Measurements from ENCODE around the gene ITGA6. TPM values are rescaled to one million over a fixed set of nuclear protein-coding genes. Genes with fewer than 3 reads are reported as not detected.
A peak's percentile ranks its signal among the peaks of the same experiment; 100 is the strongest.

Gene ITGA6
- total RNA-seq, 5 donors from 2014 or later (not counting 1 experiment from before 2014, with no cell fraction given): 50.7 to 188 (median 80.9) TPM

DNA sequence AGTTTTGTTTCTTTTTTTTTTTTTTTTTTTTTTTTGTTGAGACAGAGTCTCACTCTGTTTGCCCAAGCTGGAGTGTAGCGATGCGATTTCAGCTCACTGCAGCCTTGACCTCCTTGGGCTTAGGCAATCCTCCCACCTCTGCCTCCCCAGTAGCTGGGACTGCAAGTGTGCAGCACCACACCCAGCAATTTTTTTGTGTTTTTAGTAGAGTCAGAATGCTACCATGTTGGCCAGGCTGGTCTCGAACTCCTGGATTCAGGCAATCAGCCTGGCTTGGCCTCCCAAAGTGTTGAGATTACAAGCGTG lies 8.2 kb downstream of the ITGA6 start:
- Histone ChIP-seq H3K9me3 (no peaks in the 10 kb centered on the region), H3K27ac (ENCODE audit: low read length) (peak overlapping the region; percentile 55), H3K36me3 (ENCODE audit: control insufficient read depth in 2 of 2, extremely low read depth in 1 of 2, insufficient read depth in 1 of 2, low read length in 1 of 2) (peaks cover 0 to 4% of the 10 kb centered on the region in 2 donors), H3K4me3 (ENCODE audit: control insufficient read depth in 1 of 2, extremely low read depth in 1 of 2, low read length in 1 of 2) (peak overlapping the region in 1 of 2 donors; percentile 15), H3K4me1 (ENCODE audit: control insufficient read depth in 1 of 2, extremely low read depth in 1 of 2, insufficient read depth in 2 of 2, low read length in 2 of 2) (peaks cover 86 to 97% of the 10 kb centered on the region in 2 experiments), H3K27me3 (replicated peaks in 1 of 2; ENCODE audit: control insufficient read depth in 2 of 2, extremely low read depth in 1 of 2, insufficient read depth in 2 of 2, low read length in 1 of 2) (no peaks in the 10 kb centered on the region)
- 100% methylated on average over 2 of the region's 4 CpGs for WGBS (ENCODE audit: insufficient coverage)
- Mint-ChIP-seq H3K27me3 (no peaks in the 10 kb centered on the region), H3K36me3 (no peaks in the 10 kb centered on the region), H3K4me1 (peaks cover 0 to 50% (median 3%) of the 10 kb centered on the region in 3 donors), H3K9me3 (no peaks in the 10 kb centered on the region), H3K27ac (peak overlapping the region in 1 of 2 donors; percentile 78), H3K4me3 (peak overlapping the region in 1 of 3 donors; percentile 39)
- ATAC-seq (replicated peaks in 1 of 4): no peak
- ChIA-PET CTCF (interaction anchor here (1.2 to 7.0 kb wide), 5 partner anchors 11 to 27 kb away, joined by 5 to 126 read pairs (median 12); no protein-coding TSS in a partner anchor), POLR2A (interaction anchor here in 1 of 2 donors (0.6 kb wide), 3 partner anchors 11 to 261 kb away, joined by 3 to 7 read pairs (median 5); no protein-coding TSS in a partner anchor)
- DNase-seq: no peak

DNA sequence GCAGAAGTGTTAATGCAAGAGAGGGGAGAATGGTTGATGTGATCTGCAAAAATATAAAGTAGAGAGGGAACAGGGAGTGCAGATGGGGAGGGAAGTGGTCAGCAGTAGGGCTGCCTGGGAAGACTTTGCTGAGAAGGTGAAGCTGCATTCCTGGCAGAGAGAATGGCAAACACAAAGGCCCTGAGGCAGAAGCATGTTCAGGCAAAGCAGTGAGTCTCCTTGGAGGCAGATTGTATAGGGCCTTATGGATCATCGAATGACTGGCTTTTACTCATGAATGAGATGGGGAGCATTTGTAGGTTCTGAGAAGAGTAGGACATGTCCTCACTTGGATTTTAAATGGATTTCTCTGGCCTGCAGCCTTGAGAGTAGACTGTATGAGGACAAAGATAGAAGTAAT lies 9.5 kb downstream of the ITGA6 start:
- peaks cover 0 to 4% of the 10 kb centered on the region in 2 donors for H3K36me3 ChIP-seq (ENCODE audit: control insufficient read depth in 2 of 2, extremely low read depth in 1 of 2, insufficient read depth in 1 of 2, low read length in 1 of 2)
- DNase-seq (no peak), ATAC-seq (replicated peaks in 1 of 4) (no peak)
- Mint-ChIP-seq H3K9me3 (no peaks in the 10 kb centered on the region), H3K27ac (no peak overlapping the region), H3K36me3 (no peaks in the 10 kb centered on the region), H3K27me3 (no peaks in the 10 kb centered on the region), H3K4me1 (peaks cover 13 to 50% (median 16%) of the 10 kb centered on the region in 3 donors), H3K4me3 (no peak overlapping the region)
- H3K27me3 ChIP-seq (replicated peaks in 1 of 2; ENCODE audit: control insufficient read depth in 2 of 2, extremely low read depth in 1 of 2, insufficient read depth in 2 of 2, low read length in 1 of 2): no peaks in the 10 kb centered on the region
- H3K27ac ChIP-seq (ENCODE audit: low read length): peak overlapping the region; percentile 57
- ChIA-PET POLR2A (no interaction called here), CTCF (interaction anchor here (1.2 to 1.3 kb wide), 2 partner anchors 24 to 25 kb away, joined by 5 to 6 read pairs; no protein-coding TSS in a partner anchor)
- WGBS (ENCODE audit: insufficient coverage): 100% methylated on average over 1 of the region's 1 CpG
- peaks cover 82 to 96% of the 10 kb centered on the region in 2 experiments for H3K4me1 ChIP-seq (ENCODE audit: control insufficient read depth in 1 of 2, extremely low read depth in 1 of 2, insufficient read depth in 2 of 2, low read length in 2 of 2)
- H3K4me3 ChIP-seq (ENCODE audit: control insufficient read depth in 1 of 2, extremely low read depth in 1 of 2, low read length in 1 of 2): no peak overlapping the region
- H3K9me3 ChIP-seq: no peaks in the 10 kb centered on the region

DNA sequence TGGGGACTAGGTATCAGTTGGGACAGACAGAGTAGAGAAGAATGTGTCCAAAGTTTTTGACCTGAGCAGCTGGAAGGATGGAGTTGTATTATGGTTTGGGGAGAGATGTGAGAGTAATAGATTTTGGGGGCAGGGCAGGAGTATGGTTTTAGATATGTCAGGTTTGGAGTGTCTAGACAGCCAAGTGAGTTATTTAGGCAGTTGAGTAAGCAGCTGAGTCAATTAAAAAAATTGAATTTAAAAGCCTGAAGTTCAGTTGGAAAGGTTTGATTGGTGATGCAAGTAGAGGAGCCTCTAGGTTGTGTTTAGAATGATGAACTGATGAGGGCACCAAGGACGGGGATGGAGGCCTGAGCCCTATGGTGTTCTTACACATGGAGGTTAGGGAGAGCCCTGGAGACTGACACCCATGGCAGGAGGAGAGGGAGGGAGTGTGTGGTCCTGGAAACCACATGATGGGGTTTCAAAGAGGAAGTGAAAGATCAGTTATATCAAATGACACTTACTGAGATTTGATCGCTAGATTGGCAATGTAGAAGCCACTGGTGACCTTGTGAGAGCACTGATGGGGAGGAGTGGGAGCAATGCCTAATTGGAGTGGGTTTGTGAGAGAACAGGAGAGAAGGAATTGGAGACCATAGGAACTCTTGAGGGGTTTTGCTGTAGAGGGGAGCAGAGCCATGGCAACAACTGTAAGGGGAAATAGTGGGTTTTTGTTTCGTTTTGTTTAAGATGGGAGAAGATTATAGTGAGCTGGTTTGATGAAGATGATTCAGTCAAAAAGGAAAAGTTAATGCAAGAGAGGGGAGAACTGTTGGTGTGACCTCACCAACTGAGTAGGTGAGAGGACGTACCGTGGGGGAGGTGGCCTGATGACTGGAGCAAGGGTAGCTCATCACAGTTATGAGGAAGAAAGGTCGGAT lies 10.3 kb downstream of the ITGA6 start:
- H3K4me1 ChIP-seq (ENCODE audit: control insufficient read depth in 1 of 2, extremely low read depth in 1 of 2, insufficient read depth in 2 of 2, low read length in 2 of 2): peaks cover 84 to 96% of the 10 kb centered on the region in 2 experiments
- WGBS (ENCODE audit: insufficient coverage): 21% methylated on average over 4 of the region's 6 CpGs
- POLR2A ChIA-PET: interaction anchor here (0.6 to 0.7 kb wide), 3 partner anchors 33 to 400 kb away, joined by 3 to 4 read pairs (median 3); no protein-coding TSS in a partner anchor
- Mint-ChIP-seq H3K4me1 (peaks cover 20 to 50% (median 24%) of the 10 kb centered on the region in 3 donors), H3K36me3 (no peaks in the 10 kb centered on the region), H3K9me3 (no peaks in the 10 kb centered on the region), H3K4me3 (no peak overlapping the region), H3K27me3 (no peaks in the 10 kb centered on the region), H3K27ac (no peak overlapping the region)
- no peaks in the 10 kb centered on the region for H3K27me3 ChIP-seq (replicated peaks in 1 of 2; ENCODE audit: control insufficient read depth in 2 of 2, extremely low read depth in 1 of 2, insufficient read depth in 2 of 2, low read length in 1 of 2)
- no peaks in the 10 kb centered on the region for H3K9me3 ChIP-seq
- peak overlapping the region; percentile 57 for H3K27ac ChIP-seq (ENCODE audit: low read length)
- peak in 4 of 35 experiments; percentile 29 to 46 (median 32) for DNase-seq
- H3K36me3 ChIP-seq (ENCODE audit: control insufficient read depth in 2 of 2, extremely low read depth in 1 of 2, insufficient read depth in 1 of 2, low read length in 1 of 2): peaks cover 0 to 4% of the 10 kb centered on the region in 2 donors
- peak overlapping the region; percentile 27 to 53 for H3K4me3 ChIP-seq (ENCODE audit: control insufficient read depth in 1 of 2, extremely low read depth in 1 of 2, low read length in 1 of 2)
- CTCF ChIA-PET: interaction anchor here (0.6 to 7.2 kb wide), 5 partner anchors 8 to 446 kb away, joined by 5 to 118 read pairs (median 59); partner anchors contain the start of gene ITGA6 (in 1 of the 2)
- peak; percentile 22 to 42 (median 24) for ATAC-seq (replicated peaks in 1 of 4)

DNA sequence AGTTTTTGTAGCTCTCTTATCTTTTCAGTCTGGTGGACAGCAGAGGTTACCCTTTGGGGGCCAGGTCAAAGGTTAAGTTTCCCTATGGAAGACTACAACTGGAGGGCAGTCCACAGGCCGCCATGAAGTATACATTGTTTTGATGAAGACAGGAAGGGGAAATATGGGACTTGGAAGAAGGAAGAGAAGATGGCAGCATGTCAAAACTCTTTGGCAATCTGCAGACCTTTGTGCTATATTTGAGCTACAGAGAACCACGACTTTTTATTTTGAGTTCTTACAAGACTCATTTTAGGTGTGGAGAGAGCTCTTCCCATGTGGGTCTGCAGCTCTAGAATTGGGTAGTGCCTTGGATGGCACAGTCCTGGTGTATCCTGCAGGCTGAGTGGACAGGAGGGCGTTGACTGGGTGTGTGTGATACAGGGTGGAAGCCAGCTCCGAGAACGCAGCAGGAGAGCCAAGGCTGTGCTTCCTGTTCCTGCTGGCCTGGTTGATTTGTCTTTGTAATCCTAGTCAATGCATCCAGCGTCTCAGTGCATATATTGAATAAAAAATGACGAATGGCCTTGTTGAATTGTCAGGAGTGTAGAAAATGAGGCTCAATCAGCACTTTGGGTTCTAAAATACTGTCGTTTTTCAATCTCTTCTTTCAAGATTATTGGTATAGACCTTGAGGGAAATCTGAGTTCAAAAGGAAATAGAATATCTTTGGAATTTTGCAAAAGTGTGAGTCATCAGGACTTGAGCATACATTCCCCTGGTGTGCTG lies 11.5 kb downstream of the ITGA6 start:
- H3K4me3 ChIP-seq (ENCODE audit: control insufficient read depth in 1 of 2, extremely low read depth in 1 of 2, low read length in 1 of 2): no peak overlapping the region
- WGBS (ENCODE audit: insufficient coverage): 88% methylated on average over 7 of the region's 8 CpGs
- no peaks in the 10 kb centered on the region for H3K36me3 ChIP-seq (ENCODE audit: control insufficient read depth in 2 of 2, extremely low read depth in 1 of 2, insufficient read depth in 1 of 2, low read length in 1 of 2)
- peaks cover 75 to 90% of the 10 kb centered on the region in 2 experiments for H3K4me1 ChIP-seq (ENCODE audit: control insufficient read depth in 1 of 2, extremely low read depth in 1 of 2, insufficient read depth in 2 of 2, low read length in 2 of 2)
- Mint-ChIP-seq H3K4me3 (peak overlapping the region in 2 of 3 donors; percentile 17 to 41), H3K9me3 (no peaks in the 10 kb centered on the region), H3K27ac (peak overlapping the region in 1 of 2 donors; percentile 79), H3K27me3 (no peaks in the 10 kb centered on the region), H3K4me1 (peaks cover 33 to 50% (median 36%) of the 10 kb centered on the region in 3 donors), H3K36me3 (no peaks in the 10 kb centered on the region)
- POLR2A ChIA-PET: interaction anchor here (0.6 to 1.9 kb wide), 6 partner anchors 10 to 1437 kb away, joined by 3 to 6 read pairs (median 4); partner anchors contain the start of gene ITGA6 (in 1 of the 2)
- ATAC-seq (replicated peaks in 1 of 4) (no peak), DNase-seq (no peak)
- H3K9me3 ChIP-seq: no peaks in the 10 kb centered on the region
- no peaks in the 10 kb centered on the region for H3K27me3 ChIP-seq (replicated peaks in 1 of 2; ENCODE audit: control insufficient read depth in 2 of 2, extremely low read depth in 1 of 2, insufficient read depth in 2 of 2, low read length in 1 of 2)
- CTCF ChIA-PET: interaction anchor here (0.6 to 7.2 kb wide), 6 partner anchors 9 to 644 kb away, joined by 3 to 118 read pairs (median 37); partner anchors contain the start of gene ITGA6 (in 1 of the 2)
- H3K27ac ChIP-seq (ENCODE audit: low read length): peak overlapping the region; percentile 57

DNA sequence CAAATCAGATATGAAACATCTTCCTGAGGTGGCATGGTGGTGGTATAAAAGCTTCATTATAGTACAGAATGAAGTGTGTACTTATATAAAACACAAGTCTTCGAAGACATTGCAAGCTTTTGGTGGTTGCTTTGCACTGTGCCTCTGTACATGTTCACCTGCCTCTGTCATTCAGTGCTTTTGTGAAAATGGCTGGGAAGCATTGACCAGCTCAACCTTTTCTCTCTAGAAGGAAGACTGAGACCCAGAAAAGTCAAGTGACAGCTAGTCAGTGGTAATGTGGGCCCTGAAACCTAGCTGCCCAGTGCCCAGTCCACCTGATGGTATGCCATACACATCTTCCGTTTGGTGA lies 12.1 kb downstream of the ITGA6 start:
- Histone ChIP-seq H3K9me3 (no peaks in the 10 kb centered on the region), H3K4me1 (ENCODE audit: control insufficient read depth in 1 of 2, extremely low read depth in 1 of 2, insufficient read depth in 2 of 2, low read length in 2 of 2) (peaks cover 70 to 85% of the 10 kb centered on the region in 2 experiments), H3K27me3 (replicated peaks in 1 of 2; ENCODE audit: control insufficient read depth in 2 of 2, extremely low read depth in 1 of 2, insufficient read depth in 2 of 2, low read length in 1 of 2) (no peaks in the 10 kb centered on the region), H3K27ac (ENCODE audit: low read length) (no peak overlapping the region), H3K36me3 (ENCODE audit: control insufficient read depth in 2 of 2, extremely low read depth in 1 of 2, insufficient read depth in 1 of 2, low read length in 1 of 2) (peaks cover 0 to 5% of the 10 kb centered on the region in 2 donors), H3K4me3 (ENCODE audit: control insufficient read depth in 1 of 2, extremely low read depth in 1 of 2, low read length in 1 of 2) (peak overlapping the region in 1 of 2 donors; percentile 6)
- POLR2A ChIA-PET: interaction anchor here (0.6 to 1.9 kb wide), 4 partner anchors 9 to 1438 kb away, joined by 3 to 6 read pairs (median 4); partner anchors contain the start of gene ITGA6 (in 1 of the 2)
- ATAC-seq (replicated peaks in 1 of 4): no peak
- Mint-ChIP-seq H3K4me3 (no peak overlapping the region), H3K36me3 (no peaks in the 10 kb centered on the region), H3K4me1 (peaks cover 38 to 47% (median 41%) of the 10 kb centered on the region in 3 donors), H3K27me3 (no peaks in the 10 kb centered on the region), H3K9me3 (no peaks in the 10 kb centered on the region), H3K27ac (peak overlapping the region in 1 of 2 donors; percentile 79)
- CTCF ChIA-PET: interaction anchor here (3.3 to 7.2 kb wide), 4 partner anchors 10 to 23 kb away, joined by 15 to 118 read pairs (median 64); partner anchors contain the start of gene ITGA6 (in 1 of the 2)
- 100% methylated on average over 1 of the region's 2 CpGs for WGBS (ENCODE audit: insufficient coverage)
- DNase-seq: no peak

All from T-cell (primary cell).